ENCODE measurements around the gene MXRA7.

MXRA7 gene

DNA sequence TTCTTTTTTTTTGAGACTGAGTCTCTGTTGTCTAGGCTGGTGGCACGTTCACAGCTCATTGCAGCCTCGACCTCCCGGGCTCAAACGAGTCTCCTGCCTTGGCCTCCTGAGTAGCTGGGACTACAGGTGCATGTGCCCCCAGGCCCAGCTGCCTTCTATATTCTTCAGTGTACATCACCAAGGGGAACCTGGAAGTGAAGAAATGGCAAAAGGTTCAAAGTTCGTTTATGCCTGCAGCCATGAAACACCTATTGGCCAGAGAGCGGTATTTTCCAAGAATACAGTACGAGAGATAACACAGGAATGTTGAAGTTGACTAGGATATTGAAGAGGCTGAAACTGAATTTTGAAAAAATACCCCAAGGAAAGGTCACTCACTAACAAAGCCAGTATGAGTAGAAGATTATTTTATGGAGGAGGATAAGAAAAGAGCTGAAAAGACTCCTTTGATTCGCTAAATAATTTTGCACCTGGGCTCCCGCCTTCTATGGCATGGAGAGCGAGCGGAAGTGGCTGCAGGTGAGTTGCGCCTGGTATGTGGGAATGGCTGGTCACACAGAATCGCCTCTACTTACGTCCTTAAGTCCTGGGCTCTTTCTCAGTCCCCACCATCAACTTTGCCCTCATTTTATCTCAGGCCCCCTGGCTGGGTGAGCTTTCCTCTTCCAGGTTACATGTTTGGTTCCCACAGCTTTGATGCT lies 77.0 kb downstream of the MXRA7 start:
- H3K4me2 ChIP-seq (ENCODE audit: low read depth, low read length, poor library complexity, severe bottlenecking), result no peak overlapping the region
- H3K9ac ChIP-seq (ENCODE audit: low read length), result no peak overlapping the region
- H3K27me3 ChIP-seq (ENCODE audit: low read length), result no peaks in the 10 kb centered on the region
- H4K20me1 ChIP-seq (ENCODE audit: low read depth, low read length), result no peaks in the 10 kb centered on the region
- H3K9me2 ChIP-seq (replicated peaks; ENCODE audit: insufficient read depth, low read length), result no peaks in the 10 kb centered on the region
- H3K79me2 ChIP-seq (ENCODE audit: insufficient read depth, low read length), result no peaks in the 10 kb centered on the region
- H3F3A ChIP-seq (ENCODE audit: insufficient read depth), result no peaks in the 10 kb centered on the region
- TF ChIP-seq EZH2phosphoT487 (conservative IDR thresholded peaks at IDR 0.05; ENCODE audit: low read length) (no peak), CTCF (IDR thresholded peaks at IDR 0.05; ENCODE audit: insufficient read depth, low read length, poor library complexity, severe bottlenecking) (no peak)
- H2AFZ ChIP-seq (ENCODE audit: low read depth, low read length, severe bottlenecking), result no peak overlapping the region
- H3K27ac ChIP-seq (ENCODE audit: low read depth, low read length), result no peak overlapping the region
- H3K36me3 ChIP-seq (ENCODE audit: low read length), result no peaks in the 10 kb centered on the region
- H3K4me3 ChIP-seq (ENCODE audit: insufficient read depth, low read length, poor library complexity, severe bottlenecking), result no peak overlapping the region
- H3K9me3 ChIP-seq (ENCODE audit: insufficient read depth, low read length), result no peaks in the 10 kb centered on the region

DNA sequence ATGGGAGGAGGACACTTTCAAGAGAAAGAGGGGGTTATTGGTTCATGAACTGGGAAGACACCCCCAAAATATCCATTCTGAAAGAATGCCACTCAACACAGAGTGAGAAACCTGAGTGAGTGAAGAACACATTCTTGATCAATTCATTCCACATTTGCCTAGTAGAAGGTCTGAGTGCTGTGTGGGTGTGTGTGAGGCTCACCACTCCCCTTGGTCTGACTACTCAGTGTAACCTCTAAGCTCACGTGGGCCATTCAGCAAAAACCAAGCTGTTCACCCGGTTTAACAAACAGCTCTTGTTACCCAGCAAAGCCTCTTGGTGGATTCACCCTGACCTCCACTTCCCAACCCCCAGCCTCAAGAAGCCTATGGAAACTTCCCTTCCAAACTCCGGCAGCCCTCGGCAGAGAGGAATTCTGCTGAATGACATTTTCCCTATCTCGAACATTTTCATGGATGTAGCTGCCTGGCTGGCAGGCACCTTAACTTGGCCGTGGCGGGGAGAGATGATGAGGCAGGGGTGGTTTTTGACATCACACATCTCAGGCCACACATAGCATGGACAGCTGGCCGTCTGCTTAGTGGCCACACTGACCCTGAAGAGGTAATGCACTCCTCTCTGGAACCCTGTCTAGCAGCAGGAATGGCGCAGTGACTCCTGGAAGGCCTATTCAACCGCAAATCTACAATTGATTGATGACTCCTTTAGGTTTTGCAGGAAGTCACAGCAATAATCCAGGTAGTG lies 78.8 kb downstream of the MXRA7 start:
- Histone ChIP-seq H4K20me1 (ENCODE audit: low read depth, low read length) (no peaks in the 10 kb centered on the region), H3K36me3 (ENCODE audit: low read length) (no peaks in the 10 kb centered on the region), H3K4me2 (ENCODE audit: low read depth, low read length, poor library complexity, severe bottlenecking) (no peak overlapping the region), H3K4me3 (ENCODE audit: insufficient read depth, low read length, poor library complexity, severe bottlenecking) (no peak overlapping the region), H3K9me2 (replicated peaks; ENCODE audit: insufficient read depth, low read length) (no peaks in the 10 kb centered on the region), H3K9me3 (ENCODE audit: insufficient read depth, low read length) (no peaks in the 10 kb centered on the region), H3K79me2 (ENCODE audit: insufficient read depth, low read length) (no peaks in the 10 kb centered on the region), H2AFZ (ENCODE audit: low read depth, low read length, severe bottlenecking) (no peak overlapping the region), H3K27me3 (ENCODE audit: low read length) (no peaks in the 10 kb centered on the region), H3K27ac (ENCODE audit: low read depth, low read length) (no peak overlapping the region), H3K9ac (ENCODE audit: low read length) (no peak overlapping the region), H3F3A (ENCODE audit: insufficient read depth) (no peaks in the 10 kb centered on the region)
- no peak for TF ChIP-seq EZH2phosphoT487 (conservative IDR thresholded peaks at IDR 0.05; ENCODE audit: low read length)
- no peak for TF ChIP-seq CTCF (IDR thresholded peaks at IDR 0.05; ENCODE audit: insufficient read depth, low read length, poor library complexity, severe bottlenecking)

- no peaks in the 10 kb centered on the region for H3K79me2 ChIP-seq (ENCODE audit: insufficient read depth, low read length)
- no peak overlapping the region for H3K9ac ChIP-seq (ENCODE audit: low read length)
- H3K4me3 ChIP-seq (ENCODE audit: insufficient read depth, low read length, poor library complexity, severe bottlenecking), result no peak overlapping the region
- no peaks in the 10 kb centered on the region for H3K9me2 ChIP-seq (replicated peaks; ENCODE audit: insufficient read depth, low read length)
- H3K27me3 ChIP-seq (ENCODE audit: low read length), result no peaks in the 10 kb centered on the region
- no peak for TF ChIP-seq CTCF (IDR thresholded peaks at IDR 0.05; ENCODE audit: insufficient read depth, low read length, poor library complexity, severe bottlenecking)
- no peak for TF ChIP-seq EZH2phosphoT487 (conservative IDR thresholded peaks at IDR 0.05; ENCODE audit: low read length)
- H4K20me1 ChIP-seq (ENCODE audit: low read depth, low read length), result no peaks in the 10 kb centered on the region
- no peak overlapping the region for H3K27ac ChIP-seq (ENCODE audit: low read depth, low read length)
- no peaks in the 10 kb centered on the region for H3F3A ChIP-seq (ENCODE audit: insufficient read depth)
- no peak overlapping the region for H2AFZ ChIP-seq (ENCODE audit: low read depth, low read length, severe bottlenecking)
- no peaks in the 10 kb centered on the region for H3K9me3 ChIP-seq (ENCODE audit: insufficient read depth, low read length)
- H3K36me3 ChIP-seq (ENCODE audit: low read length), result no peaks in the 10 kb centered on the region
- no peak overlapping the region for H3K4me2 ChIP-seq (ENCODE audit: low read depth, low read length, poor library complexity, severe bottlenecking)
These were observed 80.6 kb downstream of the MXRA7 start for GRCh38 chr17:76630151-76630550.
